Measurements from ENCODE around the gene PLEKHM3. TPM values are rescaled to one million over a fixed set of nuclear protein-coding genes. Genes with fewer than 3 reads are reported as not detected.

Gene PLEKHM3
- total and polyA plus RNA-seq, 2 of the 13 experiments (the other 11 are each of a cell fraction or from before 2014, with no cell fraction given) = 4.5 to 4.7 TPM

- Histone ChIP-seq H4K20me1 (ENCODE audit: insufficient read depth, low read length) (no peaks in the 10 kb centered on the region), H3K9ac (ENCODE audit: insufficient read depth, low read depth, low read length) (no peak overlapping the region), H3K79me2 (ENCODE audit: insufficient read depth, low read length) (no peaks in the 10 kb centered on the region), H3K27me3 (ENCODE audit: control insufficient read depth in 1 of 2, insufficient read depth in 2 of 2, low read length in 2 of 2) (peaks cover 0 to 22% of the 10 kb centered on the region in 2 experiments; a peak in 3 of 5 replicates), H3K4me2 (ENCODE audit: low read depth, low read length) (no peak overlapping the region), H3K9me3 (ENCODE audit: low read length) (no peaks in the 10 kb centered on the region), H3K4me3 (replicated peaks in 1 of 3; ENCODE audit: insufficient read depth in 1 of 3, low read depth in 2 of 3, low read length in 3 of 3) (no peak overlapping the region), H3K36me3 (replicated peaks in 1 of 2; ENCODE audit: control insufficient read depth in 1 of 2, insufficient read depth in 2 of 2, low read length in 2 of 2) (no peaks in the 10 kb centered on the region), H2AFZ (ENCODE audit: low read length) (no peak overlapping the region), H3K4me1 (ENCODE audit: insufficient read depth, low read length) (no peaks in the 10 kb centered on the region), H3K27ac (ENCODE audit: extremely low read length, insufficient read depth, low read length) (no peak overlapping the region)
- ChIA-PET CTCF (ENCODE audit: low intra/inter-chr PET ratio, low total read pairs) (interaction anchor here (0.6 to 2.7 kb wide), 5 partner anchors 99 to 447 kb away, joined by 3 to 39 read pairs (median 6); partner anchors contain the start of gene METTL21A), POLR2A (interaction anchor here (0.6 kb wide), 1 partner anchor 38 kb away, joined by 3 read pairs; no protein-coding TSS in a partner anchor)
- FAIRE-seq = peak; percentile 99
- WGBS (ENCODE audit: low lambda C conversion rate) = 20% methylated on average over 9 of the region's 9 CpGs
- intact Hi-C loops (cut with micrococcal nuclease; ENCODE audit: unreplicated experiment) (loop anchor here (1.0 to 5.0 kb wide), 4 partner anchors 38 to 445 kb away; partner anchors contain the start of gene METTL21A), in situ Hi-C loops (cut with HindIII; ENCODE audit: extremely low pct_ligation_motif_present, low pct_unique_long_range_greater_than_20kb) (no loop called here)
- BruUV-seq (replicated peaks) = no TSS peak
- peak; percentile 93 for ATAC-seq
- DNase-seq (ENCODE audit: low spot score) = peak; percentile 63
- TF ChIP-seq ARNT (IDR thresholded peaks at IDR 0.05) = no peak
- no peak for TF ChIP-seq FOXM1 (CRISPR knock-in tag; IDR thresholded peaks at IDR 0.05)
- TF ChIP-seq ZNF749 (CRISPR knock-in tag; IDR thresholded peaks at IDR 0.05; ENCODE audit: borderline replicate concordance) = no peak
- TF ChIP-seq SRF (IDR thresholded peaks at IDR 0.05; ENCODE audit: low read depth, low read length) = 0 out of 2 replicates have a peak, but pooled peaks have one; percentile 2
- TF ChIP-seq ATF7-NPFF (CRISPR knock-in tag; IDR thresholded peaks at IDR 0.05; ENCODE audit: low read depth) = 0 out of 2 replicates have a peak, but pooled peaks have one; percentile 30
- TF ChIP-seq ZFP36 (IDR thresholded peaks at IDR 0.05; ENCODE audit: borderline replicate concordance, low read depth, low read length, partially characterized antibody) = peak; percentile 25
- 0 out of 2 replicates have a peak, but pooled peaks have one; percentile 49 for TF ChIP-seq KDM3A (CRISPR knock-in tag; IDR thresholded peaks at IDR 0.05; ENCODE audit: low read depth)
- no peak for TF ChIP-seq U2AF1 (optimal IDR thresholded peaks at IDR 0.05; ENCODE audit: low read depth, low read length)
- TF ChIP-seq MEIS1 (CRISPR knock-in tag; IDR thresholded peaks at IDR 0.05; ENCODE audit: borderline replicate concordance) = no peak
- TF ChIP-seq ZNF124 (CRISPR knock-in tag; IDR thresholded peaks at IDR 0.05) = peak; percentile 59; the same call in 1 of the 2 replicates
- peak; percentile 12; the same call in 1 of the 2 replicates for TF ChIP-seq RXRB (CRISPR knock-in tag; IDR thresholded peaks at IDR 0.05; ENCODE audit: borderline replicate concordance)
- TF ChIP-seq POGK (CRISPR knock-in tag; conservative IDR thresholded peaks at IDR 0.05) = 0 out of 2 replicates have a peak, but pooled peaks have one; percentile 31
- peak; percentile 86 for TF ChIP-seq XRCC5 (optimal IDR thresholded peaks at IDR 0.05; ENCODE audit: low read length)
- peak; percentile 97 for TF ChIP-seq STAG1 (CRISPR knock-in tag; IDR thresholded peaks at IDR 0.05)
- peak; percentile 12; the same call in 1 of the 2 replicates for TF ChIP-seq ZNF331 (CRISPR knock-in tag; IDR thresholded peaks at IDR 0.05)
- no peak for TF ChIP-seq ZNF557 (CRISPR knock-in tag; IDR thresholded peaks at IDR 0.05)
- 0 out of 2 replicates have a peak, but pooled peaks have one; percentile 37 for TF ChIP-seq TARDBP (CRISPR knock-in tag; IDR thresholded peaks at IDR 0.05)
- TF ChIP-seq CTCF (CRISPR knock-in tag; IDR thresholded peaks at IDR 0.05) = peak; percentile 94
- peak; percentile 95 for TF ChIP-seq SMC3 (IDR thresholded peaks at IDR 0.05; ENCODE audit: low read length)
- no peak for TF ChIP-seq ISX (CRISPR knock-in tag; conservative IDR thresholded peaks at IDR 0.05)
- TF ChIP-seq NFE2L1 (CRISPR knock-in tag; IDR thresholded peaks at IDR 0.05; ENCODE audit: borderline replicate concordance) = no peak
These were observed 47.0 kb upstream of the PLEKHM3 start for GRCh38 chr2:208072250-208072892.

All from HepG2 (cell line).